Endothelial cell of hepatic sinusoid (primary cell): ENCODE results near the gene GNG12.

Experiments
- in situ Hi-C: cut with HindIII; loops from 2 replicates; pipeline ENCODE4 v1.10.0; 2017; ENCODE audit warnings: low sequenced_read_pairs

GNG12 gene

GRCh38 chr1:67843331-67843730 lies 10.1 kb upstream of the GNG12 start:
- in situ Hi-C loops: no loop called here

DNA sequence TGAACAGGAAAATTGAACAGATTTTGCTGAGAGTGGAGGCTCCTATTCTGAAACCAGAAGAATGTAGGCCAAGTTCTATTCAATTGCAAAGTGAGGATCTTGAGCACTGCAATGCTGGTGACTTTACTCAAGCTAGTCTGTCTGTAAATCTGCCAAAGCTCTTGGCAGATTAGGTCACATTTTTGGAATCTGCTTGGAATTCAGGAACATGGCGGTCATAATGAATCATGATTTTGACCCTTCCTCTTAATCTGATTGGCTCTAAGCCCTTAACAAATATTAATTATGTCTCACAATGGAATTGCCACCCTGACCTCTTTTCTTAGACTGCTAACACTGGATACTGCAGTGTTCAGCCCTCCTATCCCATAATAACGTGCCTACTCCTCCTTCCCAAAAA lies 7.2 kb upstream of the GNG12 start:
- in situ Hi-C loops: no loop called here

- in situ Hi-C loops: no loop called here
Observed at GRCh38 chr1:67839826-67840225, 6.6 kb upstream of the GNG12 start.

DNA sequence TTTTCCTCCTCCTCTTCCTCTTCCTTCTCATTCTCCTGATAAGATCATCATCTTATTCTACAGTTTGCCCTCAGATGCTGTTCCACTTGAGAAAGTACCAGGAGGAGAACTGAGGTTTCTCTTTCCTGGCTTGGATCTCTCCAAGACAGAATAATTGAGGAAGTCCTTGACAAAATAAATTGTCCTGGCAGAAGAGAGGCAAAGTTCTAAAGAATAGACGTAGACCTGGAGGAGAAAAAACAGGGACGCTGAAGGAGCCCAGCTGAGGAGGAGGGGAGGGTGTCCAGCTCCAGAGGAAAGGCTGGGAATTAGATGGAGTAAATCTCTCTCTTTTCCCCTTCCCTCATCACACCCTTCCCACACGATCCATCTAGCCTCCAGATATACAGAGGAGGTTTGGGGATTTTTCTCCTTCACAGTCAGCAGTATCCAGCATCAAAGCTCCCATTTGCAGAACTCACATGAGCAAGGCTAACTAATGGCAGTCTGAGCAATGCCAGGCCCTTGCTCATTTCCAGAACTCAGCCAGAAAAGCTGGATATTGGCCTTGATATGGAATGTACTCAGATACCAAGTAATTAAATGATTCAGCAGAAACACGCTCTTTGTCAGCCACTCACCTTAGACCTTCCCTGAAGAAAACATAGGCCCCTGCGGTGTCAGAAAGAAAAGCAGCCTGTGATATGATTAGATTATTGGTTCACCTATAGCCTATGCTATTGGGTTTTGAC lies 5.1 kb upstream of the GNG12 start:
- in situ Hi-C loops: no loop called here

- in situ Hi-C loops: no loop called here
Observed at GRCh38 chr1:67836769-67837168, 3.5 kb upstream of the GNG12 start.

- in situ Hi-C loops: no loop called here
Observed at GRCh38 chr1:67835663-67836452, 2.6 kb upstream of the GNG12 start.

- in situ Hi-C loops: no loop called here
Observed at GRCh38 chr1:67834246-67834877, 1.1 kb upstream of the GNG12 start.

- in situ Hi-C loops: no loop called here
Observed at GRCh38 chr1:67833602-67833940, 304 bp upstream of the GNG12 start.

DNA sequence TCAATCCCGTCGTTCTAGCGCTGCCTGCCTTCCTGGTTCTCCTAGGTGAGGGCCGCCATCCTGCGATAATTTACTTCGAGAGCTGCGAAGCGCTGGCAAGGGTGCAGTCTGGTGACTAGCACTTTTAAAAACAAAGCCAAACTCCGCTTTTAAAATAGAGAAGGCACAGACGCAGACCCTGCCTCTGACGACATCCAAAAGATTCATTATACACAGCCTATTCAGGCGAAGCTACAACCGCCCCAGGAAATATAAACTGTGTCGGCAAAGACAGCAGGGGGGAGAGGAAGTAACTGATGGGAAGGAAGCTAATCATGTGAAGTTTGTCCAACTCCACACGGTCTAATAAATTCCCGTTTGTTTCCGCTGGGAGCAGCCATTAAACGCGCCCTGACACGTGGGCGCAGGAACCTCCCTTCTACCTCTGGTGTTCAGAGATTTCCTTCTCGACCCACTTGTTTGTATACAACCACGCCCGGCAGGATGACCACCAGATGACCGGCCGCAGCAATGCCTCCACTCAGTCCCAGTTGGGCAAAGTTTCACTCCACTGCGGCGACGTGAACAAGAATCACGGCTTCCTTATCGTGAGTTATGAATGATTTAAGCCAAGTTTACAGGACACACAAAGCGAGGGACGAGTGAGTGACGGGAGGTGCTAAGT lies 1.3 kb downstream of the GNG12 start:
- in situ Hi-C loops: no loop called here

- in situ Hi-C loops: no loop called here
Observed at GRCh38 chr1:67830928-67831830, 2.1 kb downstream of the GNG12 start.

DNA sequence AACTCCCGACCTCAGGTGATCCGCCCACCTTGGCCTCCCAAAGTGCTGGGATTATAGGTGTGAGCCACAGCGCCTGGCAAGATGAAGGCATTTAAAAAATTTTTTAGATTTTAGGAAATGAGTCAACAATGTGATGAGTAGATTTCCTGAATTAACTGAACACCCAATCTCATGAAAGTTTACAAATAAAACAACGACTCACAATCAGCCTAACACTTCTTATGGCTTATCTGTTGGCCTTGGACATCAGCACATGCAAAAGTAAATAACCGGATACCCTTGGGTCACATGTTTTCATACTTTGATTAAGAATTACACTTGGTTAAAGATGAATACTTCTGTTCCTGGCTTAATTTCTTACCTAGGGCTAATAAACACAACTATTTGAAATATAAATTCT lies 3.0 kb downstream of the GNG12 start:
- in situ Hi-C loops: no loop called here

DNA sequence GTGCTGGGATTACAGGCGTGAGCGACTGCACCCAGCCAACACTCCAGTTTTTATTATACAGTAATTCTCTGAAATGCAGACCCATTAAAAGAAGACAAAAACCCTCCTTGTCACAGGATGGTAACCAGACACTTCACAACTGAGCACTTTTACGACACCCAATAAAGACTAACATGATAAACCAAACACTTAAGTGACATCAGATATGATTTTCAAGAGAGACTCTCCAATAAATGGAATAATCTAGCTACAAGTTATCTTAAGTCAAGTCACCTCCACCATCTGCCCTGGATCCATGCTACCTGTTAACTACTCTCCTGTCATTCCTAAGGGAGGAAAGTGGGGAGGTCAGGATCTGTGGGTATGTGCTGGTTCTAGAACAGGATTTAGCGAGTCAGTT lies 5.6 kb downstream of the GNG12 start:
- in situ Hi-C loops: no loop called here

- in situ Hi-C loops: no loop called here
Observed at GRCh38 chr1:67825591-67825990, 7.7 kb downstream of the GNG12 start.

DNA sequence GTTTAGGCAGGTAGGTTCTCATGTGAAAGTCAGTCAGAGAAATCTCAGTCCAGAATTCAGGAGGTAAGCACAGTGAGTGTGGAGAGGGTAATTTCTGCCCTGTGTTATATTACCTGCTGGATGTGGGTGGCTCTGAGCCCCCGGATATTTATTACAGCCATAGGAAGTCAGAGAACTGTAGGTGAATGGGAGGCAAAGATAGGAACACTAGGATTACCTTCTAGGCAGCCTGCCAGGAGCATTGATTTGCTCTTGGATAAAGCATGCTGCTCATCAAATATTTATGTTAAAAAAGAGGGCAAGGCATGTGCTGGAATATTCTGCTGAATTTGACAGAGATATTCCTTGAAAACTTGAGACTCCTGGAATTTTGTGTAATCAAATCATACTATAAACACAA lies 8.5 kb downstream of the GNG12 start:
- in situ Hi-C loops: no loop called here

DNA sequence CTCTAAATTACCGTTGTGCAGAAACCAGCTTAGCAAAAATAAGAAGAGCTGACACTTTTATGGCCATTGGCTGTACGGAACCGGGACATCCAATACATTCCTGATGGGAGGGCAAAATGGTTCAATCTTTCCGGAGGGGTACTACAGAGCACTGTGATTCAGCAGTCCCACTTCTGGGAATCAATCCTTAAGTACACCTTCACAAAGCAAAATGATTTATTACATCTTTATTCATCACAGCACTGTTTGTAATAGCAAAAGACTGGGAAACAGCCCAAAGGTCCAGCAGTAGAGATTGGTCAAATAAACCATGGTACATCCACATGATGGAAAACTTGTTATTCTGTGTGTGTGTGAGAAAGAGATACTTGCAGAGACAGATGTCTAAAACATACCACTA lies 9.7 kb downstream of the GNG12 start:
- in situ Hi-C loops: no loop called here

- in situ Hi-C loops: no loop called here
Observed at GRCh38 chr1:67821263-67821662, 12.0 kb downstream of the GNG12 start.

- in situ Hi-C loops: no loop called here
Observed at GRCh38 chr1:67818725-67819301, 14.5 kb downstream of the GNG12 start.

- in situ Hi-C loops: no loop called here
Observed at GRCh38 chr1:67818162-67818561, 15.1 kb downstream of the GNG12 start.

- in situ Hi-C loops: no loop called here
Observed at GRCh38 chr1:67817319-67817718, 15.9 kb downstream of the GNG12 start.

GRCh38 chr1:67816506-67816905 lies 16.8 kb downstream of the GNG12 start:
- in situ Hi-C loops: no loop called here
